HG02763 (cell line): ENCODE measurements around the gene CDNF.
"Not testable (repeated sequence)": the region's sequence is repeated elsewhere in the genome, so short reads cannot be mapped to it uniquely, and the experiment has no call there.

Source experiments
- ATAC-seq: cut with Tn5 transposase; IDR thresholded peaks from one replicate; pipeline ENCODE4 v1.9.1; 2021; ENCODE audit warnings: mild to moderate bottlenecking, moderate library complexity; ENCODE audit not compliant: unreplicated experiment

The CDNF gene

DNA sequence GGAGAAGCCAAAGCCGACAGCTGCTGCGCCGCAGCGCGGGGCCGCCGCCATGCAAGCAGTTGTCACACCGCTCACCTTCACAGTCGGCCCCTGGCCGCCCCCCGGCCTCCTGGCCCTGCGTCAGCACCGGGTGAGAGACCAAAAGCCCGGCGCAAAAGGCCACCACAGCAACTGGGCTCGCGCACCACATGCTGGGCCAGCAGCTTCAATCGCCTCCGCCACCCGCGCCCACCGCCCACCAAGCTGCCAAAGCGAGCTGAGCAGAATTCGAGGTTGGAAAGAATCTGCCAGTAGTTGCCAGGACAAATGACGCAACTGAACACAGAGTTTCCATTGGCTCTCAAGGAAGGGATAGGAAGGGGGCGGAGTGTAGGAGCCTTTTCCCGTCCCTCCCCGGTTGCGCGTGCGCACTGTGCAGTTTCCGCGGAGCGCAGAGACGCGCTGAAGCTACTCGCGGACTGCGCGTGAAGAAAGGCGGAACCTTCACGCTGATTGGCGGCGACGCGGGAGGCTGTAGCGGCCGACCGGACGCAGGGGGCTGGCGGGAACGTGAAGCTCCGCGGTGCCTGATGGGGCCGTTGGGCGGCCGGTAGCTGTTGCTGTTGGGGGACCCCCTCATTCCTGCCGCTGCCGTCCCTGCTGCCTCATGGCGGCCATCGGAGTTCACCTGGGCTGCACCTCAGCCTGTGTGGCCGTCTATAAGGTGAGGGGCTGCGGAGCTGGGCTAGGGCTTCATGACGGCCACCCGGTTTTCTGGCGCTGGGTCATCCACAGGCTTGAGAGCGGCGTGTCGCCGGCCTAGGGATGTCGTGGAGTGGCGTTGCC lies at the start of gene CDNF, which contains the start of the genes HSPA14 and MSANTD7:
Gene CDNF, minus strand, starts transcription at position 281 of the 825 bp plus-strand sequence. Its CDS starts 91 bp downstream, at position 190.
Gene HSPA14, plus strand, starts transcription at position 550 of the 825 bp plus-strand sequence. Its CDS starts 97 bp downstream, at position 647.
Gene MSANTD7, plus strand, starts transcription at position 550 of the 825 bp plus-strand sequence. CDS start 3,979 bp downstream, outside the sequence.
- peak; percentile 92 for ATAC-seq

DNA sequence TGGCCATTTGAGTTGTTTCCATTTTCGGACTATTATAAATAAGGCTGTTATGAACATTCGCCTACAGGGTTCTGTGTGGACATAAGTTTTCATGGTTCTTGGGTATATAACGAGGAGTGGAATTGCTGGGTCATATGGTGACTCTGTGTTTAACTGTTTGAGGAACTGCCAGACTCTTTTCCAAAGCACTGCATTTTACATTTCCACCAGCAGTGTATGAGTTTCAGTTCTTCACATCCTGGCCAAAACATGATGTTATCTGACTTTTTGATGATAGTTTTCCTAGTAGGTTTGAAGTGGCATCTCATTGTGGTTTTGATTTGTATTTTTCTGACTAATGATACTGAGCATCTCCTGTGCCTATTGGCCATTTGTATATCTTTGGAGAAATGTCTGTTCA lies 46.2 kb upstream of the CDNF start:
- no peak for ATAC-seq

DNA sequence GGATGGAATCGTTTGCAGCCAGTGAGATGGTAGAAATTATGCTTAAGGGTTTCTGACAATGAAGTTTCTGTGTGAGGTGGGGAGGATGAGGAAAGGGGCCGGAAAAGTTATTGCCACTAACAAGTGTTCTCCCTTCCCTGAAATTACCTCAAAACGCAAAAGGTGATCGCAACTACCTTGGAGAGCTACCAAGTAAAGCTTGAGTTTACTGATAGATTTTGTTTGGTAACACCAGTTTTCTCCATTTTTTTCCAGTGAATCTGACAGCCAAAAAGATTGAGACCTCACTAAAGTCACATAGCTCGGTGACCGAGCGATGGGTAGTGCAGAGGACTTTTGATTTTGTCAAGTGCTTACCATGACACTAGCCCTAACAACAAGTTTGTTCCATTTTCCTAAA lies 42.4 kb upstream of the CDNF start:
- no peak for ATAC-seq

DNA sequence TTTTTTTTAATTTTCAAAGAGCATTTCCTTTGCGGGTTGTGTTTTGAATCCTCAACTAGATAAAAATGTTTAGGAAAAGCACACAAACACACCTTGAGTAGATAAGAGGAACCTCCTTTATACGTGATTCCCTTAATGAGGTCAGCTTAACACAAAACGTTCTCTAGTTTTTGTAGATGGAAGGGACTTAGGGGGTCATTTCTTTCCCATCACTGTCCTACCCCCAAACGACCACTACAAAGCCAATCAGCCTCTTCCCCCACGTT lies 42.0 kb upstream of the CDNF start:
- no peak for ATAC-seq

DNA sequence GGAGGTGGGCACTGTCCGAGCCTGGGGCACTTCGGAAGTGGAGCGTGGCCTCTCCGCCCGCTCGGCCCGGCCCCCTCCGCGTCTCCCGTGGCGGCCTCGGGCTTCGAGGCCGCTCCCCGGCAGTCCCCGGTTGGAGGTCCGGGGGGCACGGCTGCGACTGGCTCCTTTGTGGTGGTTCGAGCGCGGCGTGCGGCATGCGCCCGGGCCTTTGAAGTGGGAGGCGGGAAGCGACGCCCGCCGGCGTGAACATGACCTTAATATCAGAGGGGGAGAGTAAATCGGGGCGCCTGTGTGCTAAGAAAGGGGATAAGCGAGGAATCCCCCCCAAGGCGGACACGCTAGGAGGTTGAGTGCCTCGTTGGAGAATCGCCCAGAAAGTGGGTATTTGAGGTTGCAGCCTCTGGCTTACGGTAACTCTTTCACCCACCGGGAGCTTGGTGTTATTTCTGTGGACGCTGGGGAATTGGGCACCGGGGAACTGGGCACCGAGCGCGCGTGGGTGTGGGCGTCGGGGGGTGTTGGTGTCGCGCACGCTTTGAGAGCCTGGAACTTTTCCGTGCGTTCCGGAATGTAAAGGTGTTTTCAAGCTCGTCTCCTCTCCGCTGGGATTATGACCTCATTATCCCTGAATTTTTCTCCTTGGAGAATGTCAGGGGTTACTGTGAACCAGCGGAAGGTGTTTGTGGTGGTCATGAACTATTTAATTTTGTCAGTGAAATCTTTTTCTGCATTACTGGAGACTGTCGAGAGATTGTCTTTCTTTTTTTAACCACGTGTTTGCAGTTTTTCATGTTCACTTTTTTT lies 41.5 kb upstream of the CDNF start:
- ATAC-seq: no peak

DNA sequence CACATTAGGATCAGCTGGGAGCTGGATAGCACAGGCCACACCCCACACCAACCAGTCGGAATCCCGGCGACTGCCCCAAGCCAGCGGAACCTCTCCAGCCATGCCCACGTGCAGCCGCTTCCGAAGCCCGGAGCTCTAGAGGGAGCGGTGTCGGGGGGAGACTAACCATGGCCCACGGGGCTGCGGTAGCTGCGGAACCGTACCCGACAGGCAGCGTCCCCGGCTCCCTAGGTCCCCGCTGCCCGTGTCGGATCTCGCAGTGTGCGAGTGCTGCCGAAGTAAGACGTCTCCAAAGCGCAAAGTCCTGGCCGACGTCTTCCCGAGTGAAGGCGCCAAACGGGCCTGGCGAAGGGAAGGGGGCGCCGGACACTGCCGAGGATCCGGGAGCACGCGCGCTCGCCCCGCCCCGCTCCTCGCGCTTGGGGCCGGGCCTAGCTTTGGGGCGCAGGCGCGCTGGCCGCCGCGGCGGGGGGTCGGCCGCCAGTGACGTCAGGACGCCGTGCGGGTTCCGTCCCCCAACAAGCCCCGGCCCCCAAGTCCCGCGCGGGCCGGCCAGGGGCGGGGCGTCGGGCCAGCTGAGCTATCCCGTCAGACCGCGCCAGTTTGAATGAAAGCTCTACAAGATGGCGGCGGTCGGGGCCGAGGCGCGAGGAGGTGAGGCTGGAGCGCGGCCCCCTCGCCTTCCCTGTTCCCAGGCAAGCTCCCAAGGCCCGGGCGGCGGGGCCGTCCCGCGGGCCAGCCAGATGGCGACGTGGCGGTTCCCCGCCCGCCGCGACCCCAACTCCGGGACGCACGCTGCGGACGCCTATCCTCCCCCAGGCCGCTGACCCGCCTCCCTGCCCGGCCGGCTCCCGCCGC lies 40.7 kb upstream of the CDNF start, which contains the start of gene SUV39H2:
Gene SUV39H2, plus strand, starts transcription at position 601 of the 858 bp plus-strand sequence. Its CDS starts 23 bp downstream, at position 624.
- ATAC-seq: peak; percentile 91

DNA sequence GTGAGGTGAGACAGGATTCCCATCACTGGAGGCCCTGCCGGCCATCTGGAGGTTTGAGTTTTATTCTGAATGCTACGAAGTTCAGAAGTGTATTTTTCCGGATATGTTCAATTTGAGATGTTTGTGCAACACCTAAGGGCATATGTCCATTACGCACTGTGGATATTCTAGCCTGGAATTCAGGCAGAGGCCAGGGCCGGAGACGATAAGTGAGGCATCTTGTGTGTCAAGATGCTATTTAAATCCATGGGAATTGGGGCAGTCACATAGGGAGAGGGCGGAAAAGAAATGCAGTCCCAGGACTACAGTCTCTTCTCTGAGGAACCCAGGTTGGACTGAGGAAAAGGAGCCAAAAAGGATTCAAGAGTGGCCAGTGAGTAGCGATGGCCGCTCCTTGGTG lies 38.9 kb upstream of the CDNF start:
- no peak for ATAC-seq

DNA sequence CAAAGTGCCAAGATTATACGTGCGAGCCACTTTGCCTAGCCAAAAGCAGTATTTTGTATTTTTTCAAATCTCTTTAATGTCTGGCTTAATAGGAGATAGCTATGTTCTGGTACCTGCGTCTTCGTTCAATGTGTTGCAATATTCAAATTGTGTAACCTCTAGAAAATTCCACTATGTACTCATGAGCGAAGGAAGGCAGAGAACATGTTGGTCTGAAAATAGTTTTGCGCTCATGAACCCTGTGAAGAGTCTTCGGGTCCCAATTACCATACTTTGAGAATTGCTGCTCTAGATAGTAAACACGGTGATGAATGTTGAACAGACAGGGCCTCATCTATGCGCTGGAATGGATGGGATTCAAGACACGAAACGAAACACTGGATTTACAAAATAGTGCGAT lies 38.1 kb upstream of the CDNF start:
- no peak for ATAC-seq

DNA sequence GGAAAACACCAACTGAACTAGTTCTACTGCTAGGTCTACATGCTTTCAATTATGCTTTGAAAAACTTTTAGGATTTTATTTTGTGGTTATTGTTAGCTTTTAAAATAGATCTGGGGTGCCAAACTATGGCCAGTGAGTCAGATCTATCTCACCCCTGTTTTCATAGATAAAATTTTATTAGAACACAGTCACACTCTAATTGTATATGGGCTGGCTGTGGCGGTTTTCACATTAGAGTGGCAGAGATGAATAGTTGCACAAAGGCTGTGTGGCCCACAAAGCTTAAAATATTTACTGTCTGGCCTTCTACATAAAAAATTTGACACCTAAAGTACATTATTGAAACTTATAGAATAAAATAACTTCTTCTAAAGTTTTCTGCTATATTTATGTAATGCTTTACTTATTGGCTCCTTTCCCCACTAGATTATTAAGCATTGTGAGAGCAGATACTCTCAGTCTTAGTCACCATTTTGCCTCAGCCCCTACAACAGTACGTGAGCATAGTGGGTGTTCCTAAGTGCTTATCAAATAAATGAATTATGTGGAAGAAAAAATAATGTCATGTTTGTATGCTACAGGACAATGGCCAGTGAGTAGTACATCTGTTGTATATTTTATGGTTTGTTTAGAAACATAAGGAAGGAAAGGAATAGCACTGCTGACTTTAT lies 35.4 kb upstream of the CDNF start:
- ATAC-seq: no peak

DNA sequence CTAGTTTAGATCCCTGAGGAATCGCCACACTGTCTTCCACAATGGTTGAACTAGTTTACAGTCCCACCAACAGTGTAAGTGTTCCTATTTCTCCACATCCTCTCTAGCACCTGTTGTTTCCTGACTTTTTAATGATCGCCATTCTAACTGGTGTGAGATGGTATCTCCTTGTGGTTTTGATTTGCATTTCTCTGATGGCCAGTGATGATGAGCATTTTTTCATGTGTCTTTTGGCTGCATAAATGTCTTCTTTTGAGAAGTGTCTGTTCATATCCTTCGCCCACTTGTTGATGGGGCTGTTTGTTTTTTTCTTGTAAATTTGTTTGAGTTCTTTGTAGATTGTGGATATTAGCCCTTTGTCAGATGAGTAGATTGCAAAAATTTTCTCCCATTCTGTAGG lies 27.0 kb upstream of the CDNF start:
- ATAC-seq: not testable (repeated sequence)

DNA sequence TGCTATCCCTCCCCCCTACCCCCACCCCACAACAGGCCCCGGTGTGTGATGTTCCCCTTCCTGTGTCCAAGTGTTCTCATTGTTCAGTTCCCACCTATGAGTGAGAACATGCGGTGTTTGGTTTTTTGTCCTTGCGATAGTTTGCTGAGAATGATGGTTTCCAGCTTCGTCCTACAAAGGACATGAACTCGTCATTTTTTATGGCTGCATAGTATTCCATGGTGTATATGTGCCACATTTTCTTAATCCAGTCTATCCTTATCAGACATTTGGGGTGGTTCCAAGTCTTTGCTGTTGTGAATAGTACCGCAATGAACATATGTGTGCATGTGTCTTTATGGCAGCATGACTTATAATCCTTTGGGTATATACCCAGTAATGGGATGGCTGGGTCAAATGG lies 26.6 kb upstream of the CDNF start:
- not testable (repeated sequence) for ATAC-seq

DNA sequence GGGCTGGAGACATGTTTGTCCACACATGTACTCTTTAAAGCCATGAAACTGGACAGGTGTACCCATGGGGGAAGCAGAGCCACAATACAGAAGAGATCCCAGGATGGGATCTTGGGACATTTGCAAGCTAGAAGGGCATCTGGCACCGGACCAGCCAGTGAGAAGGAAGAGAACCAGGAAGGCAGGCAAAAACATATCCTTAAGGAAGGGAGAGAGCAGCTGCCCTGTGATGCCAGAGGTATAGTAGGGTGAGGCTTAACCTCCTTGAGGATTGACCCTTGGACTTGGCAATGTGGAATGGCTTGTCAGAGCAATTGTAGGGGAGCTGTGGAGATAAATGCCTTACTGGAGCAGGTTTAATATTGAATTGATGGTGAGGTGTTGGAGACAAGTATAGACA lies 23.0 kb upstream of the CDNF start:
- ATAC-seq: no peak

DNA sequence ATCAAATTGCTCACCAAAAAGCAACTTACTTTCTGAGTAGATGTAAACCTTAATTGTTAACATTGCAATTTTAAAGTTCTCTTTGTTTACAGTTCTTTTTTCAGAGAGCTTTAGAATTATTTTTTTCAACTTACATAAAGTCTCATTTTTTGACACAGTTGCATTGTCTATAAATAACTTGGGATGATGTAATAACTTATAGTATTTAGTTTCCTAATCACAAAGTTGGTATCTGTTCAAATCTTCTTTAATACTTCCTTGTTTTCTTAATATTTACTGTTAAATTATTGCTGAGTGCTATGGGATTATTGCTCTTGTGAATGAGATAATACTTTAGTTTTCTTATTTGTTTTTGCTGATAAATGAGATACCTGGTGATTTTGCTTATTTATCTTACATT lies 21.9 kb upstream of the CDNF start:
- ATAC-seq: no peak

DNA sequence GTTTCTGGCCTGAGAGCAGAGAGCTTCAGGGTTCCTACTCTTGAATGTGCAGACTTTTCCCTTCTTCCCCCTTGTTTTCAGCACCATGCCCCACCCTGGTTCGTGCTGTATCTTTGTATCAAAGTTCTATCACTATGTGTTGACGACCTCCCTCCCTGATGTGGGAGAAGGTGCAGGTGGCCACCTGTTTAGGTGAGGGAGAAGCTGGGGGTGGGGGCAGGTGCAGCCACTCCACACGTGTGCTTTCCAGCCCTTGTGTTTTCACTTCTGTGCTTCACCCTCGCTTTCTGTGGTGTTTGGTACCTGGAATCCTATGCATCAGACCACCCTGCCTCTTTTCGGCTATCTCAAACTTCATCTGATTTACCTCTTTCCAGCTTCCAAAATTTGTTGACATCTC lies 21.2 kb upstream of the CDNF start:
- ATAC-seq: no peak

DNA sequence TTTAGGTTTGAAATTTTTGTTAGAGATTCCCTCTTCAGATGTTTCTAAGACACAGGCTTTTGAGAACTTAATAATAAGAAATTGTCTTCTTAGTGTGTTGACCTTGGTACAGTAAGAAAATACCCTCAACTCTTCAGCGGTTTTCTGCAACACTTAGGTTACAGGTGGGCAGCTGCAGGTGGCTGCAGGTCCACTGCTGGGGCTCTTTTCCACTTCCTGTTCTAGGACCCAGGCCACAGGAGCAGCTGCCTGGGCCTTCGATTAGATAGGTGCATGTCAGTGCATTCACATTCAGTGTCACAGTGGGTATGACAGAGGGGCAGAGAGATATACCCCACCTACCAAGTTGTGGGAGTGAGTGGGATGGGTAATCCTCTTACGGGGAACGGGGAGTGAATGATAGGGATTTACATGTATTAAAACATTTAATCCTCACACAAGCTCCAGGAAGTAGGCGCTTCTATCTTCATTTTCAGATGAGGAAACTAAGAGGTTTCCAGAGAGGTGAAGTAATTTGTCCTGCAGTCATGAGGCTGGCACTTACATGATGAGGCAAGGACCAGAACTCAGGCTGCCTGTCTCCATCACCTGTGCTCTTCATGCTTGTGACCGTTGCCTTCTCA lies 20.6 kb upstream of the CDNF start:
- no peak for ATAC-seq

DNA sequence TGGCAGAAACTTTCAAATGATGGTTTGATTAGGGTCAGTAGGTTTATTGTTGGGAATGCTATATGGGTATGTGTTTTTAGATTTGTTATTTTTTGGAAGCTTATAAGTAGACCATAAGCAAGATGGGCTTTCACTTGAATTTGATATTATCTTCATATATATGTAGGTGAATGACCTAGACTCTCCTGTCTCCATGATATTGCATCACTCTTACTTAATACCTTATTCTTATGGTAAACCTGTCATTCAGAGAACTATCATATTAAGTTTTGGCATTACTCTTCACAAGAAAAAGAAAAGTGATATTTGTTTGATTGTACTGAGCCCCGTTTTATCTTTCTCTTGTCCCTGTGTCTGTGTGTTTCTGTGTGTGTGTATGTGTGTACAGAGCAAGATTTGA lies 17.6 kb upstream of the CDNF start:
- no peak for ATAC-seq

DNA sequence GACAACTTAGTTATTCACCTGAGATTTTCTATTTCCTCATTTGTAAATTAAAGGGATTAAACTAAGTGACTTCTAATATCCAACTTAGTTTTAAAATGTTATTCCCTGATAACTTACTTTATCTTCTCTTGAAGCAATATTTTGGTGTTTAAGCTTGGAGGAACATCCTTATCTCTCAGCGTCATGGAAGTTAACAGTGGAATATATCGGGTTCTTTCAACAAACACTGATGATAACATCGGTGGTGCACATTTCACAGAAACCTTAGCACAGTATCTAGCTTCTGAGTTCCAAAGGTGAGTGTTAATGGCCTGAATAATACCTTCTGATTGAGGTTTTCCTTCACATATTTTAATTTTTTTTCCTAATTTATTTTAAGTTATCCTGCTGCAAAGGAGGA lies 14.4 kb upstream of the CDNF start:
- ATAC-seq: no peak

DNA sequence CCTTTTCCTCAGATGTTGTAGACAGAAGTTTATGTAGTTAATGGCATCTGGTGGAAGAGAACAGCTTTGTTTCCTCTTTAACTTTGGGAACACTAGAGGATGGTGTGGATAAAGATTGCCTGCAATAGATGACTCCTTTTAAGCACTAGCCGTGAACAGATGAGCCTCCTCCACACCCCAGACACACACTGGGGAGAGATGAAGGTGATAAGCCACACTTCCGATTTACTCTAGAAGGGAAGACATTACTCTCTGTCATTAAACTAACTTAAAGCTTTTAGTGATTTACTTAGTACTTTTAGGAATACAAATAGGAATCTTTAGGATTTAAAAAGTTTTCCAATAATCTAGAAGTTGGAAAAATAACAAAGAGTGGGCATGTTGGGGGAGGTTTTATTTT lies 7.1 kb upstream of the CDNF start:
- no peak for ATAC-seq

DNA sequence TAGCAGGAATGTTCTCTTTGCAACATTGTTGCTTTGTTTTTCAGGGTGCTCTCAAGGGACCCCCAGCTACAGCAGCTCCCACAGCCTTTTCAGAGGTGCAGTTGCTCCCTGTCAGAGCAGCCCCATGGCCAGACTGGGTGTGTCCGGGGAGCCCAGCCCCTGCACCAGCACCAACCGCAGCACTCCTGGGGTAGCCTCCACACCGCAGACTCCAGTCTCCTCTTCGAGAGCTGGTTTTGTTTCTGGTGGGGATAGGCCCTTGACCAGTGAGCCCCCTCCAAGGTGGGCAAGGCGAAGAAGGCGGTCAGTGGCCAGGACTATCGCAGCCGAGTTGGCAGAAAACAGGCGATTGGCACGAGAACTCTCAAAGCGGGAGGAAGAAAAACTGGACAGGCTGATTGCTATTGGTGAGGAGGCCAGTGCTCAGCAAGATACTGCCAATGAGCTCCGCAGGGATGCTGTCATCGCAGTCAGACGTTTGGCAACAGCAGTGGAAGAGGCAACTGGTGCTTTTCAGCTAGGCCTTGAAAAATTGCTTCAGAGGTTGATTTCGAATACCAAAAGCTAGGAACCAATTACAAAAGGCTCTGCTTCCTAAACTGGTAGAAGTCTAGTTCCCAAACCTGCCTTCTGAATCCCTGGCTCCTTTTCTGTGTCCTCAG lies 5.6 kb upstream of the CDNF start:
- ATAC-seq: no peak

DNA sequence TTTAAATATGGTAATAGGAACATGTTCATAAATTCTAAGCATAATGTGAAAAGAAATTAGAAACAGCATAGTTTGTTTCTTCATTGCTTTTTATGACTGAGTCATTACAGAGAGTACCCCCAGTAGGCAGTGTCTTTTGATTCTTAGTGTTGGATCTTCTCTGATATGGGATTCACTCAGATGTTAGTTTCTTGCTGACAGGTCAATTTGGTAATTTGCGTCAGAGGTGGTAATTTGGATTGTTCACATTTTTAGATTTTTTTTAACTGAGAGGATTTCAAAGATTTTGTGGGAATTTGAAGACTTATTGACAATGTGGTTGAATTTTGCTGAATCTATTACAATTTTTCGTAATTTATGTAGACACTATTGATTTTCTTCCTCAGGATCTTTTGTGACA lies 2.3 kb upstream of the CDNF start:
- ATAC-seq: no peak
